Upper lobe of right lung (tissue), 1 donor: ENCODE measurements around the gene ADGRG4. TPM values are rescaled to one million over a fixed set of nuclear protein-coding genes. Genes with fewer than 3 reads are reported as not detected.

Experiments
- ATAC-seq: fragments of 200-7000 bp; cut with Tn5 transposase; one replicate; pipeline ENCODE4 v1.9.1; 2020; ENCODE audit warnings: mild to moderate bottlenecking, moderate library complexity
- DNase-seq: peaks from one replicate; pipeline ENCODE4 v3.0.0-alpha.2; 2020
- H3K27ac ChIP-seq: fragments of 200-600 bp; one replicate; pipeline ENCODE4 v1.8.0; 2022
- H3K27me3 ChIP-seq: fragments of 200-600 bp; one replicate; pipeline ENCODE4 v1.8.0; 2022; ENCODE audit warnings: mild to moderate bottlenecking
- H3K36me3 ChIP-seq: fragments of 200-600 bp; one replicate; pipeline ENCODE4 v1.8.0; 2022
- H3K4me1 ChIP-seq: fragments of 200-600 bp; one replicate; pipeline ENCODE4 v1.8.0; 2022
- H3K4me3 ChIP-seq: fragments of 200-600 bp; one replicate; pipeline ENCODE4 v1.8.0; 2022; ENCODE audit warnings: mild to moderate bottlenecking
- H3K9me3 ChIP-seq: fragments of 200-600 bp; one replicate; pipeline ENCODE4 v1.8.0; 2022
- intact Hi-C: fragments of 100-400 bp; cut with DNase I; formaldehyde crosslinking; loops from one replicate; pipeline ENCODE4 v1.11.0; 2022
- total RNA-seq: library from RNA; stranded (reverse); fragmentation: NEBNext Ultra II Directional; extraction: Animal tissue kit (Norgen Biotek cat#: 25700); gene quantifications from one replicate; pipeline ENCODE4 v1.2.1, GENCODE V29; 2021
- TF ChIP-seq, protein P1 (sequence below): fragments of 200-600 bp; IDR thresholded peaks from one replicate; pipeline ENCODE4 v1.8.0; 2022; ENCODE audit warnings: antibody characterized with exemption
- donor health status: DM: no; HTN: yes; CAD: no; lungs with severe emphysema.

The ADGRG4 gene
- total RNA-seq, 1 donor from 2014 or later: 0.06 TPM

DNA sequence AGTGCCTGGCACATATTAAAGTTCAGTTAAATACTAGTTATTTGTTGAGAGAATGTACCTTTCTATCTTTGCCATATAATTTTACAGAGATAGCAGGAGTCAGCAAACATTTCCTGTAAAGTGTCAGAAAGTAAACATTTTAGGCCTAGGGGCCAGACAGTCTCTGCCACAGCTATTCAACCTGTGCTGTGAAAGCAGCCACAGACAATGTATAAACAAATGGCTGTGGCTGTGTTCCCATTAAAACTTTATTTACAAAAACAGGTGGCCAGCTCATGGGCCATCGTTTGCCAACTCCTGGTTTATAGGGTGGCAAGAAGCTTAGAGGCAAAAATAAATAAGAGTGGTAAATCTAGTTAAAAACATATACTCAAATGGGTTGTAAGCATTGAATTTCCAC is 153.0 kb downstream of the ADGRG4 start:
- Histone ChIP-seq H3K4me3 (no peak overlapping the region), H3K27ac (no peak overlapping the region), H3K36me3 (no peaks in the 10 kb centered on the region), H3K9me3 (no peaks in the 10 kb centered on the region), H3K27me3 (no peaks in the 10 kb centered on the region), H3K4me1 (no peaks in the 10 kb centered on the region)
- intact Hi-C loops: no loop called here
- TF ChIP-seq, protein P1, sequence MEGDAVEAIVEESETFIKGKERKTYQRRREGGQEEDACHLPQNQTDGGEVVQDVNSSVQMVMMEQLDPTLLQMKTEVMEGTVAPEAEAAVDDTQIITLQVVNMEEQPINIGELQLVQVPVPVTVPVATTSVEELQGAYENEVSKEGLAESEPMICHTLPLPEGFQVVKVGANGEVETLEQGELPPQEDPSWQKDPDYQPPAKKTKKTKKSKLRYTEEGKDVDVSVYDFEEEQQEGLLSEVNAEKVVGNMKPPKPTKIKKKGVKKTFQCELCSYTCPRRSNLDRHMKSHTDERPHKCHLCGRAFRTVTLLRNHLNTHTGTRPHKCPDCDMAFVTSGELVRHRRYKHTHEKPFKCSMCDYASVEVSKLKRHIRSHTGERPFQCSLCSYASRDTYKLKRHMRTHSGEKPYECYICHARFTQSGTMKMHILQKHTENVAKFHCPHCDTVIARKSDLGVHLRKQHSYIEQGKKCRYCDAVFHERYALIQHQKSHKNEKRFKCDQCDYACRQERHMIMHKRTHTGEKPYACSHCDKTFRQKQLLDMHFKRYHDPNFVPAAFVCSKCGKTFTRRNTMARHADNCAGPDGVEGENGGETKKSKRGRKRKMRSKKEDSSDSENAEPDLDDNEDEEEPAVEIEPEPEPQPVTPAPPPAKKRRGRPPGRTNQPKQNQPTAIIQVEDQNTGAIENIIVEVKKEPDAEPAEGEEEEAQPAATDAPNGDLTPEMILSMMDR: no peak
- no peak for DNase-seq
- ATAC-seq: no peak

DNA sequence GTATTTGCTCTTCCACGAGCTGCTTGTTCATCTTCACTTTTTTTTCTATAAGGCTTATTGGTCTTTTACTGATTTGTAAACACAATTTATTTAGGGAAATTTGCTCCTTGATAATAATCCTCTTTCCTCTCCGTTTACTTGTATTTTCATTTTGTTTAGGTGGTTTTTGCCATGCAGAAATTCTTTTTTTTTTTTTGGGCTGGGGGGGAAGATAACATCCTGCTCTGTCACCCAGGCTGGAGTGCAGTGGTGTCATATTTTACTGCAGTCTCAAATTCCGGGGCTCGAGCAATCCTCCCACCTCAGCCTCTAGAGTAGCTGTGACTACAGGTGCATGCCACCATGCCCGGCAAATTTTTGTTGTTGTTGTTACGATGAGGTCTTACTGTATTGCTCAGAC is 155.4 kb downstream of the ADGRG4 start:
- intact Hi-C loops: no loop called here
- ATAC-seq (no peak), DNase-seq (no peak)
- H3K36me3 ChIP-seq: no peaks in the 10 kb centered on the region
- TF ChIP-seq, protein P1: no peak
- H3K27ac ChIP-seq: no peak overlapping the region
- no peaks in the 10 kb centered on the region for H3K9me3 ChIP-seq
- no peaks in the 10 kb centered on the region for H3K27me3 ChIP-seq
- H3K4me1 ChIP-seq: no peaks in the 10 kb centered on the region
- H3K4me3 ChIP-seq: no peak overlapping the region

DNA sequence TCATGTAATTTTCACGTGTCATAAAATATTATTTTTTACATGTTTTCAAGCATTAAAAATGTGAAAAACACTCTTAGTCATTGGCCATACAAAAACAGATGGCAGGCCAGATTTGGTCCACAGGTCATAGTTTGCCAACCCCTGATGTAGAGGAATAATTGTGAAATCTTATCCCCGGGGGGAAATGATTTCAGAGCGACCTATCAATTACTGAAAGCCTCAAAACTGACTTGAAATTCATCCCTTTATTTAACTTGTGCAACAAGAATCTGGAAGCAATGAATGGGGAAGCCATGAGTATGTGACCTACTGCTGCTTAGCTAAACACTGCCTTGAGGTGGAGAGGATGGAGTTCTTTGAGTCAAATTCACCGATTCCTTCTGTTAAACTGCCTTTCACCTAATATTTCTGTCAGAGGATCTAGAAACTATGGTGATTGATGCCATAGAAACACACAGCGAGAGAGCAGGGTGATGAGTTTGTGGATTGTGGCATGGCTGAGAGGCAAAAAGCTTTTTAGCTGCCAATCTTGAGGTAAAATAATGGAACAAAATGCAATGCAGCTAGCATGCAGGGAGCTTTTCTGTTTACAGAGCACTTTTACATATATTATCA is 156.6 kb downstream of the ADGRG4 start:
- H3K27ac ChIP-seq: no peak overlapping the region
- H3K4me1 ChIP-seq: no peaks in the 10 kb centered on the region
- ATAC-seq (no peak), DNase-seq (no peak)
- no peak overlapping the region for H3K4me3 ChIP-seq
- H3K27me3 ChIP-seq: no peaks in the 10 kb centered on the region
- intact Hi-C loops: no loop called here
- TF ChIP-seq, protein P1: no peak
- no peaks in the 10 kb centered on the region for H3K36me3 ChIP-seq
- no peaks in the 10 kb centered on the region for H3K9me3 ChIP-seq

DNA sequence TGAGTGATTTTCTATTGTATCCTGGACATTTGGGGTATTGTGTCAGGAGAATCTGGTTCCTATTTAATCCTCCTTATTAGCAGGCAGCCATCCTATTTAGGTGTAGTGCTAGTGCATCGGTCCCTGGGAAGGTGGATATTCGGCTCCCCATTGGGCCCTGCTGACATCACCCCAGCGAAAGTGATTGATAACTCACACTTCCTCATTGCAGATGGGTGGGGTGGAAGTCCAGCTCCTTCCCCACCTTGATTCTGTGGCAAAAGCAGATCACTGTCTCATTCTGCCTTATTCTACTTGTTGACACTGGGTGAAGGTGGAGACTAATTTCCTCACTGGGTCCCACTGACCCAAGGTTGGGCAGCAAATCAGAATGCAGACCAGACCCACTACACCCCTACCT is 163.8 kb downstream of the ADGRG4 start:
- no peak for ATAC-seq
- no peak overlapping the region for H3K4me3 ChIP-seq
- no peaks in the 10 kb centered on the region for H3K27me3 ChIP-seq
- DNase-seq: no peak
- intact Hi-C loops: no loop called here
- no peaks in the 10 kb centered on the region for H3K9me3 ChIP-seq
- H3K27ac ChIP-seq: no peak overlapping the region
- H3K4me1 ChIP-seq: no peaks in the 10 kb centered on the region
- TF ChIP-seq, protein P1: no peak
- no peaks in the 10 kb centered on the region for H3K36me3 ChIP-seq

Other genes with a start within 250 kb of the ADGRG4 start
- 328 TPM for gene FHL1, start 153.4 kb upstream of the ADGRG4 start, total RNA-seq
- 7.9 TPM for gene MAP7D3, start 49.6 kb upstream of the ADGRG4 start, total RNA-seq
- not detected for gene BRS3, start 187.0 kb downstream of the ADGRG4 start, total RNA-seq
- gene HTATSF1, start 196.6 kb downstream of the ADGRG4 start, total RNA-seq: 23.9 TPM
- gene VGLL1, start 231.3 kb downstream of the ADGRG4 start, total RNA-seq: 1.6 TPM